Activated CD8-positive, alpha-beta memory T cell treated with anti-CD3 and anti-CD28 coated beads for 4 hours (primary cell): Measurements from ENCODE around the gene GMNN.
A peak's percentile ranks its signal among the peaks of the same experiment; 100 is the strongest.
"Not testable (repeated sequence)": the region's sequence is repeated elsewhere in the genome, so short reads cannot be mapped to it uniquely, and the experiment has no call there.

ENCODE experiments used
- DNase-seq, 2 donors: peaks; one replicate each; pipeline ENCODE4 v3.0.0-alpha.2; 2020; ENCODE audit warnings: low read depth in 2 of 2

GMNN gene

DNA sequence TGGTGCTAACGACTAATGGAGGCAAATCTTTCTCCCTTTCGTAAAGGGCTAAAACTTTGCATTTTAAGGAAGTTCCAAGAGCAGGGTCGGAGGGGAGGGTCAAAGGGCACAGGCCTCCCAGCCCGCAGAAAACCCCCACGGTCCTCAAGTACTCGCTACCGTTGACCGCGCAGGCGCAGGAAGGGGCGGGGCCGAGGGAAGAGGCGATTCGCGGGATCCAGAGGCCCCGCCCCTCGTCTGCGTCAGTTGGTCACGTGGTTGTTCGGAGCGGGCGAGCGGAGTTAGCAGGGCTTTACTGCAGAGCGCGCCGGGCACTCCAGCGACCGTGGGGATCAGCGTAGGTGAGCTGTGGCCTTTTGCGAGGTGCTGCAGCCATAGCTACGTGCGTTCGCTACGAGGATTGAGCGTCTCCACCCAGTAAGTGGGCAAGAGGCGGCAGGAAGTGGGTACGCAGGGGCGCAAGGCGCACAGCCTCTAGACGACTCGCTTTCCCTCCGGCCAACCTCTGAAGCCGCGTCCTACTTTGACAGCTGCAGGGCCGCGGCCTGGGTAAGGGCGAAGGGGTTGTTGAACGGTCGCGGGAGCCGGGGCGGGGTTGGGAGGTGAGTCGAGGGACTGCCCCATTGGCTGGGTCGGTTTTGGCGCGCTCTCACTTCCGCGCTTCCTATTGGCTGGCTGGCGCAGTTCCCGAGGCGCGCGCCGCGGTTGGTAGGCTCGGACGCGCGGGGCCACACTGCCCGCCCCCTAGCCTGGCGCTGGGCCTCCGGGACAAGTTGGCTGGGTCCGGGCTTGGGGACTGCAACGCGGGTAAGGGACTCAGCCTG lies at the start of gene GMNN:
Gene GMNN (plus strand): TSS at position 242 of the 824 bp plus-strand sequence. CDS start 2,310 bp downstream, outside the sequence.
- peak; percentile 95 to 97 for DNase-seq

DNA sequence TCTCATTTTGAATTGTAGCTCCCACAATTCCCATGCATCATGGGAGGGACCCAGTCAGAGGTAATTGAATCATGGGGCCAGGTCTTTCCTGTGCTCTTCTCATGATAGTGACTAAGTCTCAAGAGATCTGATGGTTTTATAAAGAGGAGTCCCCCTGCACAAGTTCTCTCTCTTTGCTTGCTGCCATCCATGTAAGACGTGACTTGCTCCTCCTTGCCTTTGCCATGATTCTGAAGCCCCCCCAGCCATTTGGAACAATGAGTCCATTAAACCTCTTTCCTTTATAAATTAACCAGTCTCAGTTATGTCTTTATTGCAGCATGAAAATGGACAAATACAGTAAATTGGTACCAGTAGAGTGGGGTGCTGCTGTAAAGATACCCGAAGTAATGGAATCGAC lies 44.1 kb upstream of the GMNN start:
- not testable (repeated sequence) for DNase-seq

DNA sequence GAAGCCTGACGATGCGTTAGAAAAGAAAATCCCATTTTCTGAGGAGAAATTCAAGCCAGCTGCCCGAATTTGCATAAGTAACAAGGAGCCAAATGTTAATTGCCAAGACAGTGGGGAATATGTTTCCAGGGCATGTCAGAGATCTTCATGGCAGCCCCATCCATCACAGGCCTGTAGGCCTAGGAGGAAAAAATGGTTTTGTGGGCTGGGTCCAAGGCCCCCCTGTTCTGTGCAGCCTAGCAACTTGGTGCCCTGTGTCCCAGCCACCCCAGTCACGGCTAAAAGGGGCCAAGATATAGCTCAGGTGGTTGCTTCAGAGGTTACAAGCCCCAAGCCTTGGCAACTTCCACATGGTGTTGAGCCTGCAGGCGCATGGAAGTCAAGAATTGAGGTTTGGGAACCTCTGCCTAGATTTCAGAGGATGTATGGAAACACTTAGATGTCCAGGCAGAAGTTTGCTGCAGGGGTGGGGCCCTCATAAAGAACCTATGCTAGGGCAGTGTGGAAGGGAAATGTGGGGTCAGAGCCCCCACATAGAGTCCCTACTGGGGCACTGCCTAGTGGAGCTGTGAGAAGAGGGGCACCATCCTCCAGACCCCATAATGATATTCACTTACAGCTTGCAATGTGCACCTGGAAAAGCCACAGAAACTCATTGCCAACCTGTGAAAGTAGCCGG lies 43.1 kb upstream of the GMNN start:
- DNase-seq = not testable (repeated sequence)

DNA sequence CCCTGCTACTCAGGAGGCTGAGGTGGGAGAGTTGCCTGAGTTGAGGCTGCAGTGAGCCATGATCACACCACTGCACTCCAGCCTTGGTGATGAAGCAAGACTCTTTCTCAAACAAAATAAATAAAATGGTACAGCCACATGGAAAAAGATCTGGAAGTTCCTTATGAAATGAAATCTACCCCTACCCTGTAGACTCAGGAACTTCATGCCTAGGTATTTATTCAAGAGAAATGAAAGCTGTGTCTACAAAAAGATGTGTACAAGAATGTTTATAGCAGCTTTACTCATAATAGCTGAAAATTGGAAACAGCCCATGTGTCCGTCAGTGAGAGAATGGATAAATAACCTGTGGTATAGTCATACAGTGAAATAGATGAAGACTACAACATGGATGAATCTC lies 40.6 kb upstream of the GMNN start:
- no peak for DNase-seq

DNA sequence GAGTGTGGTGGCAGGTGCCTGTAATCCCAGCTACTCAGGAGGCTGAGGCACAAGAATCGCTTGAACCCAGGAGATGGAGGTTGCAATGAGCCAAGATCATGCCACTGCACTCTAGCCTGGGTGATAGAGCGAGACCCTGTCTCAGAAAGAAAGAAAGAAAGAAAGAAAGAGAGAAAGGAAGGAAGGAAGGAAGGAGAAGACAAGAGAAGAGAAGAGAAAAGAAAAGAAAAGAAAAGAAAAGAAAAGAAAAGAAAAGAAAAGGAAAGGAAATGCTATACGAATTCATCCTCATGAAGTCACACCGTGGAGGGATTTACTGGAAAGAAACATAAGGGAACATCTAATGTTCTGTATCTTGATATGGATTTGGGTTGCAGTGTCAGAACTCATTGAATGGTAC lies 40.0 kb upstream of the GMNN start:
- DNase-seq = not testable (repeated sequence)

DNA sequence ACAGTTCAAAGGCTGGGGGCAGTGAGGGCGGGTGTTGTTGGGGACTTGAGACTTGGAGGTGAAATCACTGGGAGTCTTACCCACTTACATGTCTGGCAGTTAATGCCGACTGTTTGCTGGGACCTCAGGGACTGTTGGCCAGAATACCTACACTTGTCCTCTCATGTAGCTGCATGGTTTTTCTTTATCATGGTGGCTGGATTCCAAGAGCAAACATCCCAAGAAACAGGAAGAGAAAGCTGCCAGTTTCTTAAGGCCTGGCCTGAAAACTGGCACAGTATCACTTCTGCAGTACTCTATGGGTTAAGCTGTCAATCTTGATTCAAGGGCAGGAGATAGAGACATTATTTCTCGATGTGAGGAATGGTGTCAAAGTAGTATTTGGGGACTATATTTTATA lies 36.0 kb upstream of the GMNN start:
- DNase-seq = no peak

DNA sequence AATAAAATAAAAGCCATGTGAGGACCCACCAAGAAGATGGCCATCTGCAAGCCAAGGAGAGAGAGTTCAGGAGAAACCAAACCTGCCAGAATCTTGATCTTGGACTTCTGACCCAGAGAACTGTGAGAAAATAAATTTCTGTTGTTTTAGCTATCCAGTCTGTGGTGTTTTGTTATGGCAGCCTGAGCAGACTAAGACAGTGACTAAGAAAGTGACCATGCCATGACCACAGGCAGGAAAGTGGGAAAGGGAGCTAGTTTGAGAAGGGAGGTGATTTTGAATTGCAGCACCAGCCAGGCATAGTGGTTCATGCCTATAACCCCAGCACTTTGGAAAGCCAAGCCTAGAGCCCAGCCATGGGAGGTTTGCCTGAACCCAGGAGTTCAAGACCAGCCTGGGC lies 33.9 kb upstream of the GMNN start:
- DNase-seq = no peak

DNA sequence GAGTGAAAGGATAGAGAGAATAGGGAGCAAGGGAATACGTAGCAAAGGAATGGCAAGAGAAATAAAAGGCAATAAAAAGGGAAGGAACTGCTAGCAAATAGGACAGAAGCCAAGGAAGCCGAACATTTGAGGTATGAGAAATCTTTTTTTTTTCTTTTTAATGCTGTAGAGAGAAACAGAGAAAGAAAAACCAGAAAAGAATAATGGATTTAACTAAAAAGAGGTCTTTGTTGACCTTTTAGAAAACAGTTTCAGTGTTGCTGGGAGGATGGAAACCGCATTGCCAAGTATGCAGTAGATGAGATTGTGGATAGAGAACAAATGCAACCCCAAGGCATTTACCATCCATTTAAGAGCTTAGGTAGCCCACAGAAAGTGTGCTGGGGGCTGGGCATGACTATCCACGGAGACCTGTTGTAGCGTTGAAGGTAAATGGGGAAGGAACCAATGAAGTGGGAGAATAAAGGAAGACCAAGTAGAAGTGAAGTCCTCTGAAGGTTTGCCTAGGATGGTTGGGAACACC lies 32.5 kb upstream of the GMNN start:
- DNase-seq = no peak

DNA sequence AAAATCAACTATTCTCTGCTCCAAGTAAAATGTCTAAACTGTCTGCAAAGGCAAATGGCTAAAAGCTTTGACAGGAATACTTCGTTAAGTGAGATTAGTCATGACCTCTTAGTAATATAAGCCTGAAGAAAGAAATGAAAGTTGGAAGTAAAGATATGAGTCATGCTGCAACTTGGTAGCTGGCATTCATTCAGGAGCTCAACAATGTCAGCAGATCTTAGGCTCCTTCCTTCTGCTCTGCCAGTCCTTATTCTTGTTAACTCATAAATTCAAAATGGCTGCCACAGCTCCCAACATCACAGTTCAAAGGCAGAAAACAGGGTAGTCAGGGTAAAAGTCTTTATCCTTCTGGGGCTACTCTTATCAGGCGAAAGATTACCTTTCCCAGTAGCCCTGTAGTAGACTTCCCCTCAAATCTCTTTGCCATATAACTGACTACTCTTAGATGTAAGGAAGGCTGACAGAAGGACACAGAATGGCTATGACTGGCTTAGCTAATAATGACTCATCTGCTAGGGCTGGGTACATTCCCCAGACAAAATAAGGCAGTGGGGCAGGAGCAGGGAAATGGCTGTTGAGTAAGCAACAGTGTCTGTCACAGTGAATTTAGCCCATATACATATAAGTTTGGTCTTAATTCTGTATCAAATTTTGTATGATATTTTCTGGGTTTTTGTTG lies 31.3 kb upstream of the GMNN start:
- no peak for DNase-seq

DNA sequence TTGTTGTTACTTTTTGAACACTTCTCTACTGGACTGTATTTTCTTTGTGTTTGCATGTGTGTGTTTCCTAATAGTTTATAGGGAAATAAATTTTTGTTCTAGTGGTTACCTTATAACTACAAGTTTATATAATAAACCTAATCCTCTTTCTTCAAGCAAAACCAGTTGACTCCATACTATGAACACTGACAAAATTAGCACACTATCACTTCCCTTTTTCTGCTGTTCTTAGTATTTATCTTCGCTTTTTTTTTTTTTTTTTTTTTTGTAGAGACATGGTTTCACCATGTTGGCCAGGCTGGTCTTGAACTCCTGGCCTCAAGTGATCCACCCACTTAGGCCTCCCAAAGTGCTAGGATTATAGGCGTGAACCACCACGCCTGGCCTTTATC lies 30.8 kb upstream of the GMNN start:
- no peak for DNase-seq

DNA sequence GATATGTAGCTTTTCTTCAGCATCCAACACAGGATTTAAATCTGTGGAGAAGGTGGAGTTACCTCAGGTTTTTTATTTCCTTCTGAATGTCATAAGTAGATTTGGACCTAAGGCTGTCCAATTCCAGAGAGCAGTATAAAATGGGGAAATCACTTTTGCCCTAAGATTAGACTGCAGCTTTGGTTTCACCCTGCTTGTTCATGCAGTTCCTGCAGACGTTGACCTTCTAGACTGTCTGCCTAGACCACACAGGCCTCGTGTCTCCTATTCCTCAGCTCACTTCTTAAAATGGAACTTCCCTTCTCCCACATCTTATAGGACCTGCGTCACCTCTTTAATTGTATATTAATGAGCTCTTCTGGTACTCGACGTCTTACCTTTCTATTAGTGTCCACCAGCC lies 29.8 kb upstream of the GMNN start:
- no peak for DNase-seq

DNA sequence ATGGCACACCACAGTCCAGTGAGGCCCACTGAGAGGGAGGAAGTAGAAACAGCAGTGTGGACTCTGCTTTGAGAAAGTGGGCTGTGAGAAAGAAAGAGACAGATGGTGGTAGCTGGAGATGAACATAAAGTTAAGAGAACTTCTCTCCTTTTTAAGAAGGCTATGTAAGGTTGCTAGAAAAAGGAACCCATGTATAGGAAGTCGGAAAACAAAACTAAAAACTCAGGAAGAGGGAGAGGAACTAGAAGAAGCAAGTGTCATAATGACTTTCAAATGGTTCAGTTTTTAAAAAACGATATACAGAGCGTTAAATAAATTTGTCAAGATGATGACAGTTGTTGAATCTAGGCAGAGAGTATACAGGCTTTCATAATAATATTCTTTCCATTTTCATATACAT lies 25.4 kb upstream of the GMNN start:
- DNase-seq = no peak

DNA sequence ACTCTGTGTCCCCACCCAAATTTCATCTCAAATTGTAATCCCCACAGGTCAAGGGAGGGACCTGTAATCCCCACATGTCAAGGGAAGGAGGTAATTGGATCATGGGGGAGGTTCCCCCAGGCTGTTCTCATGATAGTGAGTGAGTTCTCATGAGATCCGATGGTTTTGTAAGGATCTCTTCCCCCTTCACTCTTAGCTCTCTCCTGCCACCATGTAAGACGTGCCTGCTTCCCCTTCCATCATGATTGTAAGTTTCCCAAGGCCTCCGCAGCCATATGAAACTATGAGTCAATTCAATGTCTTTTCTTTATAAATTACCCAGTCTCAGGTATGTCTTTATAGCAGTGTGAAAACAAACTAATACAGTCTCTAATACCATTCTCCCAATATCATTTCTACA lies 23.9 kb upstream of the GMNN start:
- not testable (repeated sequence) for DNase-seq

DNA sequence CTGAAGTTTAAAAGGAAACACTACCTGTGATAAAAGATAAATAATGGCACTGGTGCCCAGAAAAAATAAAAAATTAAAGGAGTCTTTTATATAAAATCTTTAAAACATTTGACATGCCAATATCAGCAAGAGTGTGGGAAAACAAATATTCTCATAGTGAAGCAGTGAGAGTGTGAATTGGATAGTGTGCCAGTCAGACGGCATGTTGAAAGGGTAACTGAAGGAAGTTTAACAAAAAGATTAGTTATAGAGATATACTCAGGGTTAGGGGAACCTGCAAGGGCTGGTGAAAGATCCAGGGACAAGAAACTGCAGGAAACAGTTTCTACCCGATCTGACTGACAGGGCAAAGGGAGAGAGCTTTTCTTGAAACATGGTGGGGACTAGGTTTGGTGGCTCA lies 22.2 kb upstream of the GMNN start:
- no peak for DNase-seq

DNA sequence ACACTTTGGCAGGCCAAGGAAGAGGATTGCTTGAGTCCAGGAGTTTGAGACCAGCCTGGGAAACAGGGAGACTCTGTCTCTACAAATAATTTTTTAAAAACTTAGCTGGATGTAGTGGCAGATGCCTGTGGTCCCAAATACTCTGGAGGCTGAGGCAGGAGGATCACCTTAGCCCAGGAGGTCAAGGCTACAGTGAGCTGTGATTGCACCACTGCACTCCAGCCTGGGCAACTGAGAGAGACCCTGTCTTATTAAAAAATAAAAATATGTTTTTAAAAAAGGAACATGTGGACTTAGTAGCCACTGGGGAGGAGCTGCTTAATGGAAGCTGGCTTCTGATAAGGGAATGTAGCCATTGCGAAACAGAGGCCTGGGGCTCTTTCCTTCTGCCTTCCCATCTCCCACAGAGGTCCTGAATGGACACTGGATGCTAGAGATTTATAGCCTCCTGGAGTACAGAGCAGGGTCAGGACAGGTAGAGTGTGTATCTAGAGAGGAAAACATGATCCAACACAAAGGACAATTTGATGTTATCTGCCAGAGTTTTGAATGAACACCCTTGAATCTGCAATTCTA lies 21.7 kb upstream of the GMNN start:
- DNase-seq = no peak

DNA sequence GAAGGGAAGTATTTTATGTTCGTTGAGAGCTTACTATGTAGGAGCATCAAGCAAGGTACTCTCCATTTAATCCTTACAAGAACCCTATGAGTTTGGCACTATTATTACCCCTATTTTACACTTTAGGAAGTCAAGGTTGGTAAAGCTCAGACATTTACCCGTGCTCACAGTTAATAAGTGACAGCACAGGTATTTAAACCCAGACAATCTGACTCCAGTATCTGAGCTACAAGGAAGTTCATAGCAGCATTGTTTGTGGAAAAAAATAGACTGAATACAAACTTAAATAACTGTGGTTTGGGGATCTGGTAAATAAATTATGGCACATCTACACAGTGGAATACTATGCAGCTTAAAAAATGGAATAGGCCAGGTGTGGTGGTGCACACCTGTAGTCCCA lies 21.2 kb upstream of the GMNN start:
- no peak for DNase-seq

DNA sequence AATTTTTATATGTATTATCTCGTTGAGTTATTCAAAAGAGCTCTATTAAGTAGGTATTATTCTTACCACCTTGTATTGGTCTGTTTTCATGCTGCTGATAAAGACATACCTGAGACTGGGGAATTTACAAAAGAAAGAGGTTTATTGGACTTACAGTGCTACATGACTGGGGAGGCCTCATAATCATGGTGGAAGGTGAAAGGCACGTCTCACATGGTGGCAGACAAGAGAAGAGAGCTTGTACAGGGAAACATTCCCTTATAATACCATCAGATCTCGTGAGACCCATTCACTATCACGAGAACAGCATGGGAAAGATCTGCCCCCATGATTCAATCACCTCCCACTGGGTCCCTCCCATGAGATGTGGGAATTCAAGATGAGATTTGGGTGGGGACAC lies 20.4 kb upstream of the GMNN start:
- DNase-seq = not testable (repeated sequence)

DNA sequence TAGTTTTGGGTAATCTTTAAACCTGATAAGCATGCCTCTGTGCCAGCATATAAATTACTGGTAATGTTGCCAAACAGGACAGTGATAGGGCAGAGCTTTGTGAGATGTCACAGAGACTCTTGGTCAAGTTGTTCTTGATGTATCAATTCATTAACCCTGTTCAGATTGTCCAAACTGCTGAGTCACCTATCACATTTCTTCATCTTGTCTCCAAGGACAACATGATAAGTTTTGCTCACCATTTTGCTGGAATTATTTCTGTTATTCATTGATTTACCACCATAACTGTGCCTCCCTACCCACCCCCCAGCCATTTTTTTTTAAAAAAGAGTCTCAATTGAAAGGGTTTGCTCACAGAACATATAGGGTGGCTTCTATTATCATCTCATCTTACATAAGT lies 19.5 kb upstream of the GMNN start:
- DNase-seq = no peak

DNA sequence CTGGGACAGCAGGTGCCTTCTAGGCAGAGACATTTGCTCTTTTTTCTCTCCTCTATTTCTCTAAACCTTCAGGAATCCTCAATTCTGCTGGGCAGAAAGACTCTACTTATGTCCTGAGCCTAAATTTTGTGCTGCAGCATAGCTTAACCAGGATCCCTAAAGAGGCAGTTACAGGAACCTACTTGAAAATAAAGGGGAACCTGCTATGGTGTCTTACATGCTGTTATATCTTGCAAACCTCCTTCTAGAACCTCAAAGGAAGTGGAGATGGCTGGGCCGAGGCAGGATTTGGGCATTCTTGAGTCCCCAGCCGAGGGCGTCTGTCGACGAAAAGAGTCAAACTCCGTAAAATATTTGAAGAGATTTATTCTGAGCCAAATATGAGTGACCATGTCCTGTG lies 17.1 kb upstream of the GMNN start:
- no peak for DNase-seq

DNA sequence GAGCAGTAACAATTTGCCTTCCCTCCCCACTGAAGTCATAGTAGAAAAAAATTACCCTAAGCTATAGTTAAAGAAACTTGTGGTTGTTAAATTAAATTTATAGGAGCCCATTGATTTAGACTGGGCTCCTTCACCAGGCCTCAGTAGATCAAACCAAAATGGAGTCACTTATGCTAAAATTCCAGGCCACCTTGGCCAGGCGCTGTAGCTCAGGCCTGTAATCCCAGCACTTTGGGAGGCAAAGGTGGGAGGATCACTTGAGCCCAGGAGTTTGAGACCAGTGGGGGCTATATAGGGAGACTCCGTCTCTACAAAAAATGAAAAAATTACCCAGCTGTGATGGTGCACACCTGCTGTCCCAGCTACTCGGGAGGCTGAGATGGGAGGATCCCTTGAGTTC lies 15.0 kb upstream of the GMNN start:
- DNase-seq = no peak

DNA sequence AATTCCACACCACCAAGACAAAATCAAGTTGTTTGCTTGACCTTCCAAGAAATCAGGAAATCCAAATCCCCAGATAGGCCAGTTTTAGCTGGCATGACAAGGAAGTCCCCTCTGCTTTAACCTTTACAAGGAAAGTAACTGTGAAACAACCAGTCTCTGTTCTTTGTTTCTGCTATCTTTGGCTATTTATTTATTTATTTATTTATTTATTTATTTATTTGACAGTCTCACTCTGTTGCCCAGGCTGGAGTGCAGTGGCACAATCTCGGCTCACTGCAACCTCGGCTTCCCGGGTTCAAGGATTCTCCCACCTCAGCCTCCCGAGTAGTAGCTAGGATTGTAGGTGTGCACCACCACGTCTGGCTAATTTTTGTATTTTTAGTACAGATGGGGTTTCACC lies 14.5 kb upstream of the GMNN start:
- DNase-seq = no peak

DNA sequence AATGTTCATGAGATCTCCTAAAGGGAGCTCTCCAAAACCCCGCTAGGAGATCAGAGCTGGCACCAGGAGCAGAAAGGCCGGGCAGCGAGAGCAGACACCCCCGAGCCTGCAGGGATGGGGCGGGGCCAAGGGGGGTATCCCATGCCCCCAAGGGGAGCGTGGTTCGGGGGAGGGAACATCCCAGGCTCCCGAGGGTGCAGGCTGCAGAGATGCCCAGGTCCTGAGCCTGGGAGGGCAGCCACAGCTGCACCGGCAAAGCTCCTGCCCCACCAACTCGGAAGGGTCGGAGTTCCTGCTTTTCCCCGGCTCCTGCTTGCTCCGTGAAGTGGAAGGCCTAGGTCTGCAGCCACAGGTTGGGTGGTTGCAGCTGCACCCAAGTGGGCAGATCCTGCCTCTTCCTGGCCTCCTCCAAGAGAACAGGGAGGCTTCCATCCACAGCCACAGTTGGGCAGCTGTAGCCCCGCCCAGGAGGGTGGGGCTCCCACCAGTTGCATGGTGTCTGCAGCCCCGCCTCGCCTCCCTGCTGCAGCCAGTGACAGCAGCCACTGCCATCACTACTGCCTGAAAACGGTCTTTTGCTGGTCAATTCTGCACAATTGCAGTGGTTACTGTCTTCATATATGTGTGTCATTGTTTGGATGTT lies 13.4 kb upstream of the GMNN start:
- DNase-seq = no peak
